H9 (cell line): Measurements from ENCODE around the gene RIOK3. TPM values are rescaled to one million over a fixed set of nuclear protein-coding genes. Genes with fewer than 3 reads are reported as not detected.

ENCODE experiments used
- DNase-seq: peaks from one replicate; pipeline ENCODE4 v3.0.0-alpha.2; 2017
- H2AFZ ChIP-seq: one replicate; pipeline ENCODE4 v1.6.1; 2013; ENCODE audit warnings: mild to moderate bottlenecking, low read length, control low read depth, moderate library complexity
- H2AK5ac ChIP-seq: 2 replicates; pipeline ENCODE4 v1.6.1; 2013; ENCODE audit warnings: low read length, control low read depth, mixed read lengths; ENCODE audit not compliant: insufficient read length
- H2BK120ac ChIP-seq: one replicate; pipeline ENCODE4 v1.6.1; 2013; ENCODE audit warnings: low read depth, mild to moderate bottlenecking, low read length, control low read depth, inconsistent platforms; ENCODE audit not compliant: poor library complexity, severe bottlenecking
- H2BK12ac ChIP-seq: 2 replicates; pipeline ENCODE4 v1.6.1; 2013; ENCODE audit warnings: low read length, control low read depth, mixed read lengths, low read depth; ENCODE audit not compliant: insufficient read length
- H2BK15ac ChIP-seq: 2 replicates; pipeline ENCODE4 v1.6.1; 2013; ENCODE audit warnings: low read depth, low read length, control low read depth
- H2BK20ac ChIP-seq: one replicate; pipeline ENCODE4 v1.6.1; 2013; ENCODE audit warnings: low read depth, mild to moderate bottlenecking, low read length, control low read depth, inconsistent platforms; ENCODE audit not compliant: poor library complexity, severe bottlenecking
- H2BK5ac ChIP-seq: 2 replicates; pipeline ENCODE4 v1.6.1; 2013; ENCODE audit warnings: low read length, control low read depth, mixed read lengths; ENCODE audit not compliant: insufficient read length
- H3K14ac ChIP-seq: 2 replicates; pipeline ENCODE4 v1.6.1; 2013; ENCODE audit warnings: low read length, control low read depth; ENCODE audit not compliant: insufficient read depth
- H3K18ac ChIP-seq: 2 replicates; pipeline ENCODE4 v1.6.1; 2013; ENCODE audit warnings: low read depth, mild to moderate bottlenecking, mixed read lengths, low read length, control low read depth; ENCODE audit not compliant: insufficient read length
- H3K23ac ChIP-seq: 2 replicates; pipeline ENCODE4 v1.6.1; 2013; ENCODE audit warnings: low read length, control low read depth, mixed read lengths, low read depth; ENCODE audit not compliant: insufficient read length
- H3K23me2 ChIP-seq: 2 replicates; pipeline ENCODE4 v1.6.1; 2013; ENCODE audit warnings: low read depth, mild to moderate bottlenecking, mixed read lengths, low read length, control low read depth; ENCODE audit not compliant: insufficient read length, poor library complexity, severe bottlenecking
- H3K27ac ChIP-seq: 2 replicates; pipeline ENCODE4 v1.5.1; 2013; ENCODE audit warnings: low read length, control low read depth, mixed read lengths, low read depth; ENCODE audit not compliant: insufficient read length
- H3K27me3 ChIP-seq: 2 replicates; pipeline ENCODE4 v1.6.1; 2013; ENCODE audit warnings: low read length, control low read depth, inconsistent platforms; ENCODE audit not compliant: insufficient read depth
- H3K4ac ChIP-seq: 2 replicates; pipeline ENCODE4 v1.6.1; 2013; ENCODE audit warnings: low read depth, mild to moderate bottlenecking, control low read depth, inconsistent platforms, low read length, moderate library complexity
- H3K4me1 ChIP-seq: 2 replicates; pipeline ENCODE4 v1.6.1; 2013; ENCODE audit warnings: low read length, control low read depth, inconsistent platforms; ENCODE audit not compliant: insufficient read depth
- H3K4me2 ChIP-seq: 2 replicates; pipeline ENCODE4 v1.6.1; 2013; ENCODE audit warnings: low read length, control low read depth, mixed read lengths; ENCODE audit not compliant: insufficient read length, insufficient read depth
- H3K56ac ChIP-seq: 2 replicates; pipeline ENCODE4 v1.6.1; 2013; ENCODE audit warnings: low read depth, mild to moderate bottlenecking, mixed read lengths, low read length, control low read depth; ENCODE audit not compliant: insufficient read length
- H3K79me1 ChIP-seq: 2 replicates; pipeline ENCODE4 v1.6.1; 2013; ENCODE audit warnings: low read depth, mild to moderate bottlenecking, moderate library complexity, low read length, control low read depth, inconsistent platforms; ENCODE audit not compliant: insufficient read depth, poor library complexity, severe bottlenecking
- H3K79me2 ChIP-seq: 2 replicates; pipeline ENCODE4 v1.6.1; 2013; ENCODE audit warnings: low read length, control low read depth, inconsistent platforms; ENCODE audit not compliant: insufficient read depth
- H3K9ac ChIP-seq: 2 replicates; pipeline ENCODE4 v1.6.1; 2013; ENCODE audit warnings: low read length, control low read depth, mixed read lengths; ENCODE audit not compliant: insufficient read length; ENCODE audit errors: extremely low read depth
- H3K9me3 ChIP-seq: one replicate; pipeline ENCODE4 v1.6.1; 2013; ENCODE audit warnings: low read depth, low read length, inconsistent platforms; ENCODE audit not compliant: control insufficient read depth
- H3T11ph ChIP-seq: one replicate; pipeline ENCODE4 v1.6.1; 2013; ENCODE audit warnings: mild to moderate bottlenecking, low read length, control low read depth, inconsistent platforms
- H4K20me1 ChIP-seq: one replicate; pipeline ENCODE4 v1.6.1; 2013; ENCODE audit not compliant: control insufficient read depth, insufficient read length, insufficient read depth
- H4K5ac ChIP-seq: 2 replicates; pipeline ENCODE4 v1.6.1; 2013; ENCODE audit warnings: low read depth, mild to moderate bottlenecking, mixed read lengths, low read length, control low read depth; ENCODE audit not compliant: insufficient read length
- H4K8ac ChIP-seq: replicated peaks from 2 replicates; pipeline ENCODE4 v1.6.1; 2013; ENCODE audit warnings: low read length, control low read depth, mixed read lengths, low read depth; ENCODE audit not compliant: insufficient read length
- H4K91ac ChIP-seq: 2 replicates; pipeline ENCODE4 v1.6.1; 2013; ENCODE audit warnings: low read depth, mild to moderate bottlenecking, moderate library complexity, mixed read lengths, low read length, control low read depth; ENCODE audit not compliant: insufficient read length
- H3K27ac Mint-ChIP-seq, 3 experiments: 2 replicates in 2 of 3; 3 replicates in 1 of 3; pipeline ENCODE4 v1.8.0; 2020 to 2021; ENCODE audit warnings: mixed read lengths in 3 of 3, mild to moderate bottlenecking in 1 of 3, moderate library complexity in 1 of 3
- H3K27me3 Mint-ChIP-seq: 2 replicates; pipeline ENCODE4 v1.8.0; 2021; ENCODE audit warnings: low read depth, mild to moderate bottlenecking, moderate library complexity, mixed read lengths
- H3K36me3 Mint-ChIP-seq, 3 experiments: 2 replicates in 2 of 3; 3 replicates in 1 of 3; pipeline ENCODE4 v1.8.0; 2020 to 2021; ENCODE audit warnings: low read depth in 3 of 3, mixed read lengths in 3 of 3; ENCODE audit not compliant: insufficient read depth in 1 of 3
- H3K4me1 Mint-ChIP-seq, 2 experiments: 2 replicates each; pipeline ENCODE4 v1.8.0; 2020; ENCODE audit warnings: mixed read lengths in 2 of 2
- H3K4me3 Mint-ChIP-seq, 2 experiments: 2 replicates in 1 of 2; 3 replicates in 1 of 2; pipeline ENCODE4 v1.8.0; 2020 to 2021; ENCODE audit warnings: mild to moderate bottlenecking in 2 of 2, mixed read lengths in 2 of 2, moderate library complexity in 1 of 2
- H3K9me3 Mint-ChIP-seq, 2 experiments: 2 replicates in 1 of 2; 3 replicates in 1 of 2; pipeline ENCODE4 v1.8.0; 2020; ENCODE audit warnings: mild to moderate bottlenecking in 2 of 2, mixed read lengths in 2 of 2, moderate library complexity in 1 of 2
- WGBS: extraction: QIAGEN DNeasy Blood & Tissue Kit; methylation state at CpG from one replicate; pipeline ENCODE4 v1.1.7; 2013; ENCODE audit warnings: missing lambda C conversion rate, low lambda C conversion rate, mixed read lengths; ENCODE audit not compliant: insufficient read length; ENCODE audit errors: extremely low coverage; 5-methylcytosine and 5-hydroxymethylcytosine counted together
- total RNA-seq: library from RNA; stranded (reverse); gene quantifications from 2 replicates; pipeline ENCODE4 v1.2.1, GENCODE V29; 2021
- TF ChIP-seq, protein P1 (sequence below): fragments of 200-600 bp; sonication (generic); conservative IDR thresholded peaks from 3 replicates; pipeline ENCODE4 v1.8.0; 2021; ENCODE audit warnings: antibody characterized with exemption, mild to moderate bottlenecking

The RIOK3 gene
- total RNA-seq, 1 experiment from 2014 or later, result 34.6 TPM

GRCh38 chr18:23498877-23499276, 45.8 kb downstream of the RIOK3 start:
- Histone ChIP-seq H3K27ac (no peak overlapping the region), H3K9ac (no peak overlapping the region), H3K9me3 (no peaks in the 10 kb centered on the region), H2BK15ac (no peak overlapping the region), H3K4me2 (no peak overlapping the region), H3K18ac (no peak overlapping the region), H4K5ac (no peak overlapping the region), H3K4ac (no peak overlapping the region), H3K4me1 (no peaks in the 10 kb centered on the region), H2BK5ac (no peak overlapping the region), H4K8ac (no peak overlapping the region), H3K14ac (no peak overlapping the region), H3K23me2 (peaks cover 3% of the 10 kb centered on the region), H3K27me3 (no peaks in the 10 kb centered on the region), H2BK120ac (no peak overlapping the region), H2AK5ac (no peak overlapping the region), H2BK12ac (no peak overlapping the region), H3K23ac (no peak overlapping the region), H3K56ac (no peak overlapping the region), H3K79me2 (no peaks in the 10 kb centered on the region), H3T11ph (no peak overlapping the region), H2AFZ (no peak overlapping the region), H4K91ac (no peak overlapping the region), H3K79me1 (no peaks in the 10 kb centered on the region), H2BK20ac (no peak overlapping the region), H4K20me1 (no peaks in the 10 kb centered on the region)
- no peak overlapping the region for H3K4me3 Mint-ChIP-seq
- H3K27ac Mint-ChIP-seq, result no peak overlapping the region
- TF ChIP-seq, protein P1, sequence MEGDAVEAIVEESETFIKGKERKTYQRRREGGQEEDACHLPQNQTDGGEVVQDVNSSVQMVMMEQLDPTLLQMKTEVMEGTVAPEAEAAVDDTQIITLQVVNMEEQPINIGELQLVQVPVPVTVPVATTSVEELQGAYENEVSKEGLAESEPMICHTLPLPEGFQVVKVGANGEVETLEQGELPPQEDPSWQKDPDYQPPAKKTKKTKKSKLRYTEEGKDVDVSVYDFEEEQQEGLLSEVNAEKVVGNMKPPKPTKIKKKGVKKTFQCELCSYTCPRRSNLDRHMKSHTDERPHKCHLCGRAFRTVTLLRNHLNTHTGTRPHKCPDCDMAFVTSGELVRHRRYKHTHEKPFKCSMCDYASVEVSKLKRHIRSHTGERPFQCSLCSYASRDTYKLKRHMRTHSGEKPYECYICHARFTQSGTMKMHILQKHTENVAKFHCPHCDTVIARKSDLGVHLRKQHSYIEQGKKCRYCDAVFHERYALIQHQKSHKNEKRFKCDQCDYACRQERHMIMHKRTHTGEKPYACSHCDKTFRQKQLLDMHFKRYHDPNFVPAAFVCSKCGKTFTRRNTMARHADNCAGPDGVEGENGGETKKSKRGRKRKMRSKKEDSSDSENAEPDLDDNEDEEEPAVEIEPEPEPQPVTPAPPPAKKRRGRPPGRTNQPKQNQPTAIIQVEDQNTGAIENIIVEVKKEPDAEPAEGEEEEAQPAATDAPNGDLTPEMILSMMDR, result peak; percentile 93
- WGBS, result no CpG with 5 or more reads among the region's 5 CpGs
- peaks cover 9% of the 10 kb centered on the region for H3K27me3 Mint-ChIP-seq
- no peaks in the 10 kb centered on the region for H3K36me3 Mint-ChIP-seq
- DNase-seq, result peak; percentile 79
- H3K9me3 Mint-ChIP-seq, result no peaks in the 10 kb centered on the region
- peaks cover 8 to 15% of the 10 kb centered on the region in 2 experiments for H3K4me1 Mint-ChIP-seq
